MM.1S (cell line): ENCODE data around the gene MEGF9.

Source experiments
- EZH2 ChIP-seq: fragments of 300-600 bp; sonication (generic); optimal IDR thresholded peaks from 2 replicates; pipeline ENCODE3; 2017; ENCODE audit warnings: low read depth, mild to moderate bottlenecking, antibody characterized with exemption, low read length, mixed read lengths
- EZH2phosphoT487 ChIP-seq: fragments of 300-600 bp; sonication (generic); IDR thresholded peaks from 2 replicates; pipeline ENCODE4 v1.6.1; 2018; ENCODE audit warnings: antibody characterized with exemption, low read length
- TF ChIP-seq, protein P1 (sequence below): fragments of 300-600 bp; sonication (generic); IDR thresholded peaks from 2 replicates; pipeline ENCODE4 v1.5.1; 2016; ENCODE audit warnings: antibody characterized with exemption, low read length, mixed read lengths

DNA sequence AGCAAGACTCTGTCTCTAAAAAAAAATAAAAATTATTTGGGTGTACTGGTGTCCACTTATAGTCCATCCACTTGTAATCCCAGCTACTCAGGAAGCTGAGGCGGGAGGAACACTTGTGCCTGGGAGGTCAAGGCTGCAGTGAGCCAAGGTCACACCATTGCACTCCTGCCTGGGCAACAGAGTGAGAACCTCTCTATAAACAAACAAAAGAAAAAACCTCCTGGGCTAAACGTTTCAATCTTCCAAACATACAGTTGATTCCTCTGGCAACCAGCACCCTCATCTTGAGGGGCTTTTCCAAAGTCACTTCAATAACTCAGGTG lies 120.4 kb downstream of the MEGF9 start:
- TF ChIP-seq, protein P1, sequence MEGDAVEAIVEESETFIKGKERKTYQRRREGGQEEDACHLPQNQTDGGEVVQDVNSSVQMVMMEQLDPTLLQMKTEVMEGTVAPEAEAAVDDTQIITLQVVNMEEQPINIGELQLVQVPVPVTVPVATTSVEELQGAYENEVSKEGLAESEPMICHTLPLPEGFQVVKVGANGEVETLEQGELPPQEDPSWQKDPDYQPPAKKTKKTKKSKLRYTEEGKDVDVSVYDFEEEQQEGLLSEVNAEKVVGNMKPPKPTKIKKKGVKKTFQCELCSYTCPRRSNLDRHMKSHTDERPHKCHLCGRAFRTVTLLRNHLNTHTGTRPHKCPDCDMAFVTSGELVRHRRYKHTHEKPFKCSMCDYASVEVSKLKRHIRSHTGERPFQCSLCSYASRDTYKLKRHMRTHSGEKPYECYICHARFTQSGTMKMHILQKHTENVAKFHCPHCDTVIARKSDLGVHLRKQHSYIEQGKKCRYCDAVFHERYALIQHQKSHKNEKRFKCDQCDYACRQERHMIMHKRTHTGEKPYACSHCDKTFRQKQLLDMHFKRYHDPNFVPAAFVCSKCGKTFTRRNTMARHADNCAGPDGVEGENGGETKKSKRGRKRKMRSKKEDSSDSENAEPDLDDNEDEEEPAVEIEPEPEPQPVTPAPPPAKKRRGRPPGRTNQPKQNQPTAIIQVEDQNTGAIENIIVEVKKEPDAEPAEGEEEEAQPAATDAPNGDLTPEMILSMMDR: no peak
- TF ChIP-seq EZH2 (no peak), EZH2phosphoT487 (no peak)
